ENCODE results near the gene HERC5.
A peak's percentile ranks its signal among the peaks of the same experiment; 100 is the strongest.
"Not testable (repeated sequence)": the region's sequence is repeated elsewhere in the genome, so short reads cannot be mapped to it uniquely, and the experiment has no call there.

HERC5 gene

DNA sequence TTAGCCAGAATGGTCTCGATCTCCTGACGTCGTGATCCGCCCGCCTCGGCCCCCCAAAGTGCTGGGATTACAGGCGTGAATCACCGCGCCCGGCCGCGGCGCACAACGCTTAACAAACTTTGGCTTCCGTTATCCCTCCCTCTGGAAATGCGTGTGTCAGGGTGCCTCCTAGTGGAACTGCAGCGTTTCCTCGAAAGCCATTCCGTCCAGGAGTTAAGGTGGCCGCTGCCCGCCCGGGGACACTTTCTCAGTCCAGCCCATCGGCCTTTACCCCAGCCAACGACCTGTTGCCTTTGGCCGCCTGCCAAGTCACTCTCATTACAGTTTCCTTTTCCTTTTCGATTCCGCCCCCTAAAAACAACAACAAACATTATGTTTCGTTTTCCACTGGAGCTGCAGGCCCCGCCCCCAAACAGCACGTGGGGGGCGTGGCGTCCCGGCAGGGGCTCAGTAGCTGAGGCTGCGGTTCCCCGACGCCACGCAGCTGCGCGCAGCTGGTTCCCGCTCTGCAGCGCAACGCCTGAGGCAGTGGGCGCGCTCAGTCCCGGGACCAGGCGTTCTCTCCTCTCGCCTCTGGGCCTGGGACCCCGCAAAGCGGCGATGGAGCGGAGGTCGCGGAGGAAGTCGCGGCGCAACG is at the start of gene HERC5:
TSS of gene HERC5 (plus strand) at position 450 of the 637 bp plus-strand sequence. CDS start at position 601, 151 bp downstream.
- DNase-seq (ENCODE audit: low read depth), result peak; percentile 86

DNA sequence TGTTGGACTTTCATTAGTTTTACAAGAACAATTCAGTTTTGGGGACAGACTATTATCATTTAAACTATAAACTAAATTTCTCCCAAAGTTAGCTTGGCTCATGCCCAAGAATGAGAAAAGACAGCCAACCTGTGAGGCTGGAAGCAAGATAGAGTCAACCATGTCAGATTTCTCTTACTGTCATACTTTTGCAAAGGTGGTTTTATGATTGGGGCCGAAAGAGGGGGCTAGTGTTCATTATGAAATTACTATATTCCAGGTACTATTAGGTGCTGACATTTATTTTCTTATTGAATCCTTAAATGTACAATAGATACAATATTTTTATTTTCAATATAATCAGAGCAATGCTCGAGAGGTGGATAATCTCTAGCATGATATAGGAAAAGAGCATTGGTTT is 47.7 kb upstream of the HERC5 start:
- no peak for DNase-seq (ENCODE audit: low read depth)

DNA sequence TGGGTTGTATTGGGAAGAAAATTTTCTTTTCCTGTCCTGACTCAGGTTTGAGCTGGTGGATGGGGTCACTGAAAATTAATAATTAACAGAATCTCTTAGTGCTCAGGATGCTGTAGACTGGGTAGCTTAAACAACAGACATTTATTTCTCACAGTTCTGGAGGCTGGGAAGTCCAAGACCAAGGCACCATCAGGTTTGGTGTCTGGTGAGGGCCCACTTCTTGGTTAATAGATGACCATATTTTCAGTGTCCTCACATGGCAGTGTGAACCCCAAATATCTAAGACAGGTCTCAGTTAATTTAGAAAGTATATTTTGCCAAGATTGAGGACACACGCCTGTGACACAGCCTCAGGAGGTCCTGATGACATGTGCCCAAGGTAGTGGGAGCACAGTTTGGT is 47.1 kb upstream of the HERC5 start:
- DNase-seq (ENCODE audit: low read depth), result no peak

DNA sequence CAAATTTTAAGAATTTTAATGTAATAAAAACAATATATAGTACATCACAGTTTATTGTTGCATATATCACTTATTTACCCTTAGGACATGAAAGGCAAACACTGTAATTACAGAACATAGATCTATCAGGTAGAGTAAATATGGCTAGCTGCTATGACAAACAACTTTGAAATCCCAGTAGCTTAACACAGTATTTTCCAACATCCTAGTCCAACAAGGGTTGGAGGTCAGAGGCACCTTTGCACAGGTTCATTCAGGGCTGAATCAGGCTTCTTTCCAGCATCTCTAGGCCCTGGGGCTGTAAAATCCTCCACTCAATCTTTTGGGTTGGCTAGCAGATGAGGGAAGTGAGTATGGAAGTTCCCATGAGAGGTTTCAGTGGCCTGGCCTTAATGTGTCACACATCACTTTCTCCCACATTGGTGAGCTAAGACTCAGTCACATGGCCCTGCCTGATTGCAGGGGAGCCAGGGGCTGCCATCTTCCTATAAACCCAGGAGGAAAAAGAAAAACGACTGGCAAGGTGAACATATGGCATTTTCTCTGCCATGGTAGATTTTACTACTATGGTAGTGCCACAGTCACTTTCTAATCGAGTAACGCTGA is 45.3 kb upstream of the HERC5 start:
- no peak for DNase-seq (ENCODE audit: low read depth)

DNA sequence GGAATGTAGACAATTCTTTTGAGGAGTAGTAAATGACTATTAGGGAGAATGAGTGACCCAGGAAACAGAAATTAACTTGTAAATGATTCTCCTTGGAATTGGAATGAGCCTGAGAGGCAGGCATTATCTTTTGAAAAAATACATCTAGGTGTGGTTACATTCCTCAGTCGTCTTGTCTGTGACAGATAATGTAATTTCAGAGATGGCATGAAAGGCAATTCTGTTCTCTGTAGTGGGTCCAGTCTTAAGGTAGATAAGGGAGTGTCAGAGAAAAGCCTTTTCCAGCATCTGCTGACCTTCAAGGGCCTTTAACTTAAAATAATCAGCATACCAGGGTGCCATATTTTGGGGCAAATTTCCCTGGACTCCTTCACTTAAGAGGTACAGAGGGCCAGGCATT is 43.1 kb upstream of the HERC5 start:
- DNase-seq (ENCODE audit: low read depth), result no peak

DNA sequence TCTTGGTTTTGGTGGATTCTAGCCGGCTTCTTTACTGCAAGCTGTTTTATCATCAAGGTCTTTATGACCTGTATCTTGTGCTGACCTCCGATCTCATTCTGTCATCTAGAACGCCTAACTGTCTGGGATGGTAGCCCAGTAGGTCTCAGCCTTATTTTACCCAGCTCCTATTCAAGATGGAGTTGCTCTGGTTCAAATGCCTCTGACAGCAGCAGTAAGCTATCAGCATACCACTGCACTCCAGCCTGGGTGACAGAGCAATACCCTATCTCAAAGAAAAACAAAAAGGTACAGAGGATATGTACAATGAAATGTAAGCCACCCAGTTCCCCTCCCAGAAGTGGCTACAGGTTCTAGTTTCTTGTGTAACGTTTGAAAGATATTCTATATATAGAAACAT is 42.2 kb upstream of the HERC5 start:
- no peak for DNase-seq (ENCODE audit: low read depth)

DNA sequence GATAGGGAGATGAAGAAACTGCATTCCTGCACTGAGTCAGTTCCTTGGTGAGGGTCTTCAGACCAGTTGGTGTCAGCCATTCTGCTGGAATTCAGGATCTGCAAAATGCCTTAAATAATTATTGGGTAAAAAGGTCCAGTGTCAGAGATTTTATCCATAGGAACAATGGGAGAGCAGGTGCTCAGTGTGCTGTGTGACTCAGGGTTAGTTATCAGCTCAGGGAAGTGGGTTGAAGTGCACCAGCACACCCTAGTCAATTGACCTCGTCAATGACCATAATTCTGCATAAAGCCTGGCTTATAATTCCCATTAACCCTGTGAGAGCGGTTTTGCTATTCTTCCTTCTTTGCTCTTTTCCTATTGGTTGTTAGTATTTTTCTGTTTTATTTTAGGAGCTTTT is 40.9 kb upstream of the HERC5 start:
- DNase-seq (ENCODE audit: low read depth), result no peak

DNA sequence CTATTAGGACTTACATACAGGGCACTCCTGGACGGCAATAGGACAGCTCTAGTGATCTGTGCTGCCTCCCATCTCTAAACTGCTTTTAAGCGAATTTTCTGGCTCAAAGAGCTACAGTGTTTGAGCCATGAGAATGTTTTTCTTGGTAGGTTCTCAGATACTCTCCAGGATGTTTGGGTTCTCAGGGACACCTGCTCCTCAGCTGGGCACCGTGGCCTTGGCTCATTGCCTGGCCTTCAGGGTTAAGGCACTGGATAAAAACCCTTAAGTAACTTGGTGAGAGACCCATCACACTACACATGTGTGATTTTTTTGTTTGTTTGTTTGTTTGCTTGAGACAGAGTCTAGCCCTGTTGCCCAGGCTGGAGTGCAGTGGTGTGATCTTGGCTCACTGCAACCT is 38.5 kb upstream of the HERC5 start:
- no peak for DNase-seq (ENCODE audit: low read depth)

DNA sequence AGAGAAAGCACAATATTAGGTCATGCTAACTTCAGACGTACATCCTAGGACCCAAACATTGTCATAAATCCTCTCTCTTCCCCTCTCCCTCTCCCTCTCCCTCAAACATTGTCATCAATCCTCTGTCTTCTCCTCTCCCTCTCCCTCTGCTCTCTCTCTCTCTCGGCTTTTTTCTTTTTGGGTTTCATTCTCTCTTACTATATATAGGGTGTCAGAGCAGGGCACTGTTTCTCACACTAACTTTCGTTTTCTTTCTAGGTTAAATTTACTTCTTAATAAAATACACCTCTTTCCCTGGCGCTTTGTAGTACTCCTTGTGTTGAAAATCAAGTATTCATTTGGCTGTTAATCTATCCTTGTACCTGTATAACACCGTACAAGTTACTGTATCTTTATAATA is 37.0 kb upstream of the HERC5 start:
- no peak for DNase-seq (ENCODE audit: low read depth)

DNA sequence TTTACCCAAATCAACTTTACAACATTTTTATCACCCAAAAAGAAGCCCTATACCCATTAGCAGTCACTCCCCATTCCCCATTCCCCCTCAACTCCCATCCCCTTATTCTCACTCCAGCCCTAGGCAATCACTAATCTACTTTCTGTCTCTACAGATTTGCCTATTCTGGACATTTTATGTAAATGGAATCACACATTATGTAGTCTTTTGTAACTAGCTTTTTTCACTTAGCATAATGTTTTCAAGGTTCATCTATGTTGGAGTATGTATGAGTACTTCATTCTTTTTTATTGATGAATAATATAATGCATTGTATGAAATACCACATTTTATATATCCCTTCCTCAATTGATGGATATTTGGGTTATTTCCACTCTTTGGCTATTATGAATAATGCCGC is 36.1 kb upstream of the HERC5 start:
- DNase-seq (ENCODE audit: low read depth), result no peak

DNA sequence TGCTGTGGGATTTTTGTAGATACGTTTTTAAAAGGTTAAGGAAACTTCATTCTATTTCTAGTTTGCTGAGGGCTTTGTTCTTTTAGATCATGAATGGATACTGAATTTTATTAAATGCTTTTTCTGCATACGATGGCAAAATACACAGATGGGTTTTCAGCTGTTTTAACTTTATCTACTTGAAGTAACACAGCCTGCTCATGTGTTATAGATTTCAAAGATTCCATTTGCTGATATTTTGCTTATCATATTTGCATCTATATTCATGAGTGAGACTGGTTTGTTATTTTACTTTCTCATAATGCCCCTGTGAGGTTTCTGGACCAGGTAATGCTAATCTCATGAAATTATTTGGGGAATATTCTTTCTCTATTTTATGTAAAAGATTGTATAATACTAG is 34.5 kb upstream of the HERC5 start:
- DNase-seq (ENCODE audit: low read depth), result no peak

DNA sequence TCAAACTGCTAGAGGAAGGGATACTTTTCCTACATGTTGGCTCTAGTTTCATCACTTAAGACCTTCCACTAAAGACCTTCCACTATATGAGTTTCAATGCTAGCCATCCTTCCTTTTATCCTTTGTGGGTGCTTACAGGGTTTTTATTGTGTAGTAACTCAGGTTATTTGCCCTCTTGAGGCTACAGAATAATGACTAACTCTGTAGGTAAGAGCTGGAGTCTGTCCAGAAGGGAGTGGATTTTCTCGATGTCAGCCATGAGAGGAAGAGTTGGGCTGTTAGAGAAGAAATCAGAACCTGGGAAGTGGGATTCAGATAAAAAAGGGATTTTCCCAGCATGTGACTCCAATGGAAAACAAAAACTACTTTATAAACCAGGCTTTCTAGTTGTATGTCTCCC is 27.5 kb upstream of the HERC5 start:
- no peak for DNase-seq (ENCODE audit: low read depth)

DNA sequence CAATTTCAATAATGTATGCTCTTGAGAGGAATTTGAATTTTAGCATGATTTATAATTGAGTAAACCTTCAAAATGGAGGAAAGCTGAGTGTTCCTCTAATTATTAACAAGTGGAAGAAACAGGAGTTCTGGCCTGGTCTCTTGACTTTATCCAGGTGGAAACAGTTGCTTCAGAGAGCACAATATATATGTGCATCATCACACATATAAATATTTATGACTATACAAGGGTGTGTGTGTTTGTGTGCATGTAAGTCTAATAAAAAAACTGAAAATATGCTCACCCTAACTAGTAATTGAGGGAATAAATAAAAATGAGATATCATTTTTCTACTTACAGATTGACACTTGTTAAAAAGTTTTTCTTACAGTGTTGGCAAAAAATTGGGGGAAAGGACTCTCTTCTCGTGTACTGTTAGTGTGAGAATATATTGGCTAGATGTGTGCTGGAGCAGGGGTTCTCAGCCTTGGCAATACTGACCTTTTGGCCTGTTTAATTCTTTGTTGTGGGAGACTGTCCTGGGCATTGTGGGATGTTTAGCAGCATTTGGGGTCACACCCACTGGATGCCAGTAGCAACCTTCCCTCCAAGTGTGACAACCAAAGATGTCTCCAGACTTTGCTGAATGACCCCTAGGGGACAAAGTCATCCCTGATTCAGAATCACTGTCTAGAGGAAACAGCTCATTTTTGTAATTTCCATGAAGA is 20.8 kb upstream of the HERC5 start:
- no peak for DNase-seq (ENCODE audit: low read depth)

DNA sequence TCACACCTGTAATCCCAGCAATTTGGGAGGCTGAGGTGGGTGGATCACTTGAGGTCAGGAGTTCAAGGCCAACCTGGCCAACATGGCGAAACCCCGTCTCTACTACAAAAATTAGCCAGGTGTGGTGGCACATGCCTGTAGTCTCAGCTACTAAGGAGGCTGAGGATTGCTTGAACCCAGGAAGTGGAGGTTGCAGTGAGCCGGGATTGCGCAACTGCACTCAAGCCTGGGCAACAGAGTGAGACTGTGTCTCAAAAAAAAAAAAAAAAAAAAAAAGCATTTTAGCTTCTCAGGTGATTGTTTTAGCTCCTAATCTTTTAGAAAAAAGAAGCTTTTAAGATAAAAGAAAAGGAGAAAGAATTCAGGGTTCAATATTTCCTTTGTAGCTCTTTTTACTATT is 19.0 kb upstream of the HERC5 start:
- DNase-seq (ENCODE audit: low read depth), result not testable (repeated sequence)

DNA sequence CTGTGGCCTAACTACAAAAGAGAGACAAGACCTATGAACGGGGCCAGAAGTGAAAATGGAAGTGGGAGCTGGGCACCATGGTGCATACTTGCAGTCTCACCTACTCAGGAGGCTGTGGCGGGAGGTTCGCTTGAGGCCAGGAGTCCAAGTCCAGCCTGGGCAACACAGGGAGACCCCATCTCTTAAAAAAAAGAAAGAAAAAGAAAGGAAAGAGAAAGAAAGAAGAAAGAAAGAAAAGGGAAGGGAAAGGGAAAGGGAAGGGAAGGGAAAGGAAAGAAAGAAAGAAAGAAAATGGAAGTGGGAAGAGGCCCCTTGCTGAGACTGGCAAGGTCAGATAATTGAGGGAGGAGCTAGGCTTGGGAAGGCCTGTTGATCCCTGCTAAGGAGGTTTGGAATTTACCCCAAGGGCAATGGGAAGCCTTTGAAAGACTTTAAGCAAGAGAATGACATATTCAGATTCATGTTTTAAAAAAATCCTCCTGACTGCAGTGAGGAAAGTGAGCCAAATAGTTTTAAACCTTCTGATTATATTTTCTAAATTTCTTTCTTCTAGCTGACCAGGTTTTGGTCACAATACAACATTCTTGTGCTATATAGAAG is 17.7 kb upstream of the HERC5 start:
- DNase-seq (ENCODE audit: low read depth), result no peak

DNA sequence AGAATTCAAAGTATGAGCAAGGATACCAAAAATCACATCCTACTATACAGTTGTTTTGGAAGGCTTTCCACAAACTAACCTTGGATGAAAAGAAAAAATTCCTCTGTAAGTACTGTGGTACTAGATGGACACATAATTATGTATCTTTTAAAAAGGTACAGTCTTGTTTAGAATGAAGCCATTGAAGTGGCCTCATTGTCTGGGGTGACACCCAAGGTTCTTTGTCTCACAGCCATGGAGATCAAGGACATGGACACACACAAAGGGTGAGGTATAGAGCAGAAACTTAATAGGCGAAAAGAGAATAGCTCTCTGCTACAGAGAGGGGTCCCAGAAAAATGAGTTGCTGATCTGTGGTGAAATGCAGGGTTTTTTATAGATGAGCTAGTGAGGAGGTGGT is 16.8 kb upstream of the HERC5 start:
- no peak for DNase-seq (ENCODE audit: low read depth)

DNA sequence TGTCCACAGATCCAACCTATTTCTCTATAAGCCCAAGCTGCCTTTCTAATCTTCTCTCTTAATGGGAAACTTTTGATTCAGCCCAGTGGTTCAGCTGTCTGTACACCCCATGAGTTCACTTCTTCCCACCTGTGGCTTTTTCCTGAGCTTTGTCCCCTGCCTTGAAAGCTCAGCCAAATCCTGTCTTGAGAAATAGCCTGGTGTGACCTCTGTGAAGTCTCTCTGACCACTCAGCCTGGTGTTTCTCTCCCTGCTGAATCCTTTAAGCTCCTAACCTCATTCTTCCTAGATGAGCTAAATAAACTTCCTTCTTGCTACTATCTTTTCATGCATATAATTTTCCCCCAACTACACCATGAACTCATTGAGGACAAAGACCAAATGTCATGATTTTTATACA is 15.2 kb upstream of the HERC5 start:
- DNase-seq (ENCODE audit: low read depth), result no peak

DNA sequence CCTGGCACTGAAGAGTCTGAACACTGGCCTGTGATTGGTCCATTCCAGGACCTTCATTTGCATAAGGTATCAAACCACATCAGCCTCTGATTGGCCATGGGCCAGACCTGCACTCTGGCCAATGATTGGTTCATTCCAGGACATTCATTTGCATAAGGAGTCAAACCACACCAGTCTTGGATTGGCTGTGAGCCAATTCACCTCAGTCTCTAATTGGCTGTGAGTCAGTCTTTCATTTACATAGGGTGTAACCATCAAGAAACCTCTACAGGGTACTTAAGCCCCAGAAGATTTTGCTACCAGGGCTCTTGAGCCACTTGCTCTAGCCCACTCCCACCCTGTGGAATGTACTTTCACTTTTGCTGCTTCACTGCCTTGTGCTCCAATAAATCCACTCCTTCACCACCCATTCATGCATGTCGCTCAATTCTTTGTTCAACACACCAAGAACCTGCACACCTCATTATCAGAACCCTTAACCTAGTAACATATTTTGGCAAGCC is 14.2 kb upstream of the HERC5 start:
- DNase-seq (ENCODE audit: low read depth), result no peak

DNA sequence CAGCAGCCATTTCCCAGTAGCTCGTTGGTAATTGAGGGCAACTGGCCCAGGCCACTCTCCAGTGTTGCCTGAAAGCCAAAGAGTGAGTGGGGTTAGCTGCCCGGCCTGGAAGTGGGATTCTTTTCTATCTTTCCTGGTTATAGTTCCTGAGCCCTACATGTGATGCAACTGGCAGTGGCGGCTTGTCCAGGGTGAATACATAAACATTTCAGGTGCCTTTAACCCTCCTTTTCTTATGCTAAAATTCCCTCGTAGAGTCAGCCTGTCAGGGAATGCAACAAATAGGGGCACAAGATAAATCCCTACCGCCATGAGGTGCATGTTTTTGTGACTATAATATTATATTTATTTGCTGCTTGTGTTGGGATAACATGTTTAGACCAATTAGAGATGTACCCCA is 13.4 kb upstream of the HERC5 start:
- DNase-seq (ENCODE audit: low read depth), result no peak

DNA sequence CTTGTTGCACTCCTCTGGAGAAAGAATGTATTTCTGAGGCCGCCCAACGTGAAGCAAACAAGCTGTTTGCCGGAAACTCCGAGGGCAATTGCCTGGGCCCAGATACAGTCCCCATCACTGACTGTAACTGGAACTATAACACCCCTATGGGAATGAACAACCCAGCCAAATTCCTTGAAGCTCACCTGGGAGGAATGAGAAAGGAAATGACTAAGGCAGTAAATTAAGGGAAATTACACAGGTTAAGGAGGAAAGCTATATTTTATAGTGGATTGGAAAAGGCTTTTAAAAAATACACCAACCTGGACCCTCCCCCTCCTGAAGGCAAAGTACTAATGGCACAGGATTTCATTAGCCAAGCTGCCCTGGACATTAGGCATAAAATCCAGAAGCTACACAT is 11.7 kb upstream of the HERC5 start:
- no peak for DNase-seq (ENCODE audit: low read depth)

DNA sequence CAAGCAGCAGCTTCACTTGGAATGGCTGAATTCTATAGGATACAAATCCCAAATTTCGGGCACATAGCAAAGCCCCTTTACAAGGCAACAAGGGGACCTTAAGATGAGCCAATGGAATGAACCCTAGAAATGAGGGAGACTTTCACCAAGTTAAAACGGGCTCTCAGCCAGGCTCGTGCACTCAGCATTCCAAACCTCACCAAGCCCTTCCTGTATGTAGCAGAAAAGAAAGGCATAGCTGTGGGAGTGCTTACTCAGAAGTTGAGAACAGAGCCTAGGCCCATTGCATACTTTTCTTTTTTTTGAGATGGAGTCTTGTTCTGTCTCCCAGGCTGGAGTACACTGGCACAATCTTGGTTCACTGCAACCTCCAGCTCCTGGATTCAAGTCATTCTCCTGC is 10.8 kb upstream of the HERC5 start:
- no peak for DNase-seq (ENCODE audit: low read depth)

DNA sequence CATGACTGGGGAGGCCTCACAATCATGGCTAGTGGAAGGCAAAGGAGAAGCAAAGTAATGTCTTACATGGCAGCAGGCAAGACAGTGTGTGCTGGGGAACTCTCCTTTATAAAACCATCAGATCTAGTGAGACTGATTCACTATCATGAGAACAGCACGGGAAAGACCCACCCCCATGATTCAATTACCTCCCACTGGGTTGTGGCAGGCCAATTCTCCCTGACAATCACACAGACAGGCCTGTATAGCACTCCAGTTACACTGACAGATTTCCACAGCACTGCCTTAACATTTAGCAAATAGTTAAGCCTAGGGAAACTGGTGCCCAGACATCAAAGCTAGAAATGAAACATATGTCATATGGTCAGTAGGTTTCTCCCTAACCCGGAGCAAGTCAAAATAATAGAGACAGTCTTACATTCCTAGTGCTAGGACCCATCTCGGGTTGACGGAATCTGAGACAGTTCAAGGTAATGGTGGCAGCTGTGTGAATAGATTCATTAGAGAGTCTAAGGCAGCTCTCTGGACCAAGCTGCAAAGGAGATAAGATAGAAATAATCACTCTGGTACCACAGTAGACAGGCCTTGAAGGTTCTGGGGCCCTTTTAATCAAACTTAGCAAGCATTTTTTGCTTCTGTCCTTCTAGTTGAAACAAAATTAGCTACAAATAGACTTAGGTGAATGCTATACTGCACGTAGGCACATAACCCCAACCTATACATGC is 9.4 kb upstream of the HERC5 start:
- DNase-seq (ENCODE audit: low read depth), result no peak
